Fibroblast of lung (primary cell): ENCODE measurements around the gene EIF3K. TPM values are rescaled to one million over a fixed set of nuclear protein-coding genes. Genes with fewer than 3 reads are reported as not detected.
"Not testable (repeated sequence)": the region's sequence is repeated elsewhere in the genome, so short reads cannot be mapped to it uniquely, and the experiment has no call there.

Experiments
- DNase-seq, 2 donors: peaks; one replicate each; pipeline versions ENCODE4 v3.0.0 to v3.0.0-alpha.2; 2010; ENCODE audit warnings: low read depth in 2 of 2
- H2AFZ ChIP-seq: 2 replicates; pipeline ENCODE4 v1.5.1; 2012; ENCODE audit warnings: low read length, control low read depth, inconsistent platforms
- H3K27ac ChIP-seq: 2 replicates; pipeline ENCODE4 v1.5.1; 2011; ENCODE audit warnings: low read length, control low read depth; ENCODE audit not compliant: insufficient read depth
- H3K27me3 ChIP-seq: 2 replicates; pipeline ENCODE4 v1.5.1; 2011; ENCODE audit warnings: mild to moderate bottlenecking, low read length; ENCODE audit not compliant: control insufficient read depth, insufficient read depth
- H3K36me3 ChIP-seq: 2 replicates; pipeline ENCODE4 v1.5.1; 2011; ENCODE audit warnings: low read length; ENCODE audit not compliant: control insufficient read depth, insufficient read depth
- H3K4me1 ChIP-seq: 2 replicates; pipeline ENCODE4 v1.5.1; 2011; ENCODE audit warnings: low read length; ENCODE audit not compliant: control insufficient read depth, insufficient read depth; ENCODE audit errors: extremely low read depth
- H3K4me2 ChIP-seq: 2 replicates; pipeline ENCODE4 v1.5.1; 2011; ENCODE audit warnings: low read length, control low read depth; ENCODE audit not compliant: insufficient read depth; ENCODE audit errors: extremely low read depth
- H3K4me3 ChIP-seq, 4 experiments: fragments of 200-600 bp in 1 of 4; sonication (generic) in 1 of 4; replicated peaks in 1 of 4; 2 replicates each; pipeline ENCODE4 v1.5.1; 2011 to 2016; ENCODE audit warnings: low read length in 4 of 4, low read depth in 3 of 4, mild to moderate bottlenecking in 3 of 4, control low read depth in 2 of 4, inconsistent platforms in 1 of 4, mixed read lengths in 1 of 4; ENCODE audit not compliant: insufficient read depth in 1 of 4; ENCODE audit errors: control extremely low read depth in 1 of 4
- H3K79me2 ChIP-seq: 2 replicates; pipeline ENCODE4 v1.5.1; 2012; ENCODE audit warnings: mild to moderate bottlenecking, low read length, inconsistent platforms; ENCODE audit not compliant: control insufficient read depth, insufficient read depth
- H3K9ac ChIP-seq: 2 replicates; pipeline ENCODE4 v1.5.1; 2011; ENCODE audit warnings: mild to moderate bottlenecking, low read length, control low read depth; ENCODE audit not compliant: insufficient read depth
- H3K9me3 ChIP-seq: 2 replicates; pipeline ENCODE4 v1.5.1; 2012; ENCODE audit warnings: low read depth, low read length; ENCODE audit not compliant: control insufficient read depth, insufficient read depth
- H4K20me1 ChIP-seq: 2 replicates; pipeline ENCODE4 v1.5.1; 2011; ENCODE audit warnings: low read length; ENCODE audit not compliant: control insufficient read depth, insufficient read depth; ENCODE audit errors: extremely low read depth
- EZH2 ChIP-seq: IDR thresholded peaks from 2 replicates; pipeline ENCODE4 v1.5.1; 2012; ENCODE audit warnings: low read length, control low read depth, mild to moderate bottlenecking; ENCODE audit errors: missing control alignments
- polyA plus RNA-seq, 2 donors: library from polyadenylated mRNA; depleted of rRNA in 1 of 2; stranded (reverse) in 1 of 2; unstranded in 1 of 2; fragments of >200 nt; gene quantifications; 2 replicates each; pipeline ENCODE4 v1.2.1, GENCODE V29; 2011 to 2012; ENCODE audit warnings: missing spikeins in 1 of 2
- total RNA-seq: library from RNA; depleted of rRNA; stranded (reverse); fragments of >200 nt; gene quantifications from 2 replicates; pipeline ENCODE4 v1.2.1, GENCODE V29; 2014
- TF ChIP-seq, protein P1 (sequence below), 2 donors: IDR thresholded peaks in 1 of 2; conservative IDR thresholded peaks in 1 of 2; 1 replicate in 1 of 2; 2 replicates in 1 of 2; pipeline ENCODE4 v1.5.1; 2011 to 2012; ENCODE audit warnings: low read length in 2 of 2, control low read depth in 1 of 2, inconsistent platforms in 1 of 2, low read depth in 1 of 2, mild to moderate bottlenecking in 1 of 2

Gene EIF3K
- total and polyA plus RNA-seq, 2 donors (not counting 1 experiment from before 2014, with no cell fraction given): 171 to 198 TPM

DNA sequence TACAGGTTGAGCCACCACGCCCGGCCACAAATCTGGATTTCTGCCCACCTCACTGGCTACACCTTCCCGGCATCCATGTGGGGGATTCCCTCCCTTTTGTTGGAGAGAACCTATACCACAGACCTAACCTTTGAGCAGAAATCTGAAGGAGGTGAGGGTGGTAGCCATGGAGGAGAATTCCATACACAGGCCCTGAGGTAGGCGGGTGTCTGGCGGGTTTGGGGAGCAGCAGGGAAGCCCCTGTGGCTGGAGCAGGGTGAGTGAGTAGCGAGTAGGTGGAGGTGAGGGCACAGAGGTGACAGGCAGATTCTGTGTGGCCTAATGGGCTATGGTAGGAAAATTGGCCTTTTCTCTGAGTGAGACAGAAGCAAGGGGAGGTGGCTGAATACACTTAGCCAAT lies 10.6 kb downstream of the EIF3K start:
- Histone ChIP-seq H3K9me3 (no peaks in the 10 kb centered on the region), H3K9ac (no peak overlapping the region), H4K20me1 (no peaks in the 10 kb centered on the region), H3K27me3 (no peaks in the 10 kb centered on the region), H3K4me1 (no peaks in the 10 kb centered on the region), H3K27ac (no peak overlapping the region), H3K79me2 (no peaks in the 10 kb centered on the region), H3K4me3 (no peak overlapping the region), H3K36me3 (peaks cover 14% of the 10 kb centered on the region), H3K4me2 (no peak overlapping the region), H2AFZ (no peak overlapping the region)
- no peak for DNase-seq
- TF ChIP-seq, protein P1, sequence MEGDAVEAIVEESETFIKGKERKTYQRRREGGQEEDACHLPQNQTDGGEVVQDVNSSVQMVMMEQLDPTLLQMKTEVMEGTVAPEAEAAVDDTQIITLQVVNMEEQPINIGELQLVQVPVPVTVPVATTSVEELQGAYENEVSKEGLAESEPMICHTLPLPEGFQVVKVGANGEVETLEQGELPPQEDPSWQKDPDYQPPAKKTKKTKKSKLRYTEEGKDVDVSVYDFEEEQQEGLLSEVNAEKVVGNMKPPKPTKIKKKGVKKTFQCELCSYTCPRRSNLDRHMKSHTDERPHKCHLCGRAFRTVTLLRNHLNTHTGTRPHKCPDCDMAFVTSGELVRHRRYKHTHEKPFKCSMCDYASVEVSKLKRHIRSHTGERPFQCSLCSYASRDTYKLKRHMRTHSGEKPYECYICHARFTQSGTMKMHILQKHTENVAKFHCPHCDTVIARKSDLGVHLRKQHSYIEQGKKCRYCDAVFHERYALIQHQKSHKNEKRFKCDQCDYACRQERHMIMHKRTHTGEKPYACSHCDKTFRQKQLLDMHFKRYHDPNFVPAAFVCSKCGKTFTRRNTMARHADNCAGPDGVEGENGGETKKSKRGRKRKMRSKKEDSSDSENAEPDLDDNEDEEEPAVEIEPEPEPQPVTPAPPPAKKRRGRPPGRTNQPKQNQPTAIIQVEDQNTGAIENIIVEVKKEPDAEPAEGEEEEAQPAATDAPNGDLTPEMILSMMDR (conservative IDR thresholded peaks at IDR 0.05 in 1 of 2, IDR thresholded peaks at IDR 0.05 in 1 of 2; ENCODE audit: low read depth in 1 of 2, low read length in 2 of 2): no peak
- no peak for TF ChIP-seq EZH2

DNA sequence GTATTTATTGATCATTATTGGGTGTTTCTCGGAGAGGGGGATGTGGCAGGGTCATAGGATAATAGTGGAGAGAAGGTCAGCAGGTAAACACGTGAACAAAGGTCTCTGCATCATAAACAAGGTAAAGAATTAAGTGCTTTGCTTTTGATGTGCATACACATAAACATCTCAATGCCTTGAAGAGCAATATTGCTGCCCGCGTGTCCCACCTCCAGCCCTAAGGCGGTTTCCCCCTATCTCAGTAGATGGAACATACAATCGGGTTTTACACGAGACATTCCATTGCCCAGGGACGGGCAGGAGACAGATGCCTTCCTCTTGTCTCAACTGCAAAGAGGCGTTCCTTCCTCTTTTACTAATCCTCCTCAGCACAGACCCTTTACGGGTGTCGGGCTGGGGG lies 12.3 kb downstream of the EIF3K start:
- not testable (repeated sequence) for DNase-seq, H3K9ac ChIP-seq, H3K4me2 ChIP-seq, H3K79me2 ChIP-seq, H4K20me1 ChIP-seq, H3K9me3 ChIP-seq, H3K4me1 ChIP-seq, H2AFZ ChIP-seq, H3K27ac ChIP-seq, H3K27me3 ChIP-seq, H3K4me3 ChIP-seq
- H3K36me3 ChIP-seq: peaks cover 17% of the 10 kb centered on the region

DNA sequence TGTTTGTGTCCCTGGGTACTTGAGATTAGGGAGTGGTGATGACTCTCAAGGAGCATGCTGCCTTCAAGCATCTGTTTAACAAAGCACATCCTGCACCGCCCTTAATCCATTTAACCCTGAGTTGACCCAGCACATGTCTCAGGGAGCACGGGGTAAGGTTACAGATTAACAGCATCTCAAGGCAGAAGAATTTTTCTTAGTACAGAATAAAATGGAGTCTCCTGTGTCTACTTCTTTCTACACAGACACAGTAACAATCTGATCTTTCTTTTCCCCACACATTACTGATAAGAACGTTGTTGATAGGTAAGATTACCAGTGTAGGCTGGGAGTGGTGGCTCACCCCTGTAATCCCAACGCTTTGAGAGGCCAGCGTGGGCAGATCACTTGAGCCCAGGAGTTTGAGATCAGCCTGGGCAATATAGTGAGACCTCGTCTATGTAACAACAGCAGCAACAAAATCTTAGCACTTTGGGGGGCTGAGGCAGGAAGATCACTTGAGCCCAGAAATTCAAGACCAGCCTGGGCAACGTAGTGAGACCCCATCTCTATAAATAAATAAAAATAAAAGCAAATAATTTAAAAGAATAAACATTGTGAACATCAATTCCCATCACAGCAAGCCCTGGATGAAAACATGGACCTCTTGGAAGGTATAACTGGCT lies 13.0 kb downstream of the EIF3K start:
- H3K79me2 ChIP-seq, H3K4me1 ChIP-seq, DNase-seq, H3K4me3 ChIP-seq, H3K27me3 ChIP-seq, H2AFZ ChIP-seq, H3K27ac ChIP-seq, H3K9me3 ChIP-seq, H3K4me2 ChIP-seq, H3K9ac ChIP-seq, H4K20me1 ChIP-seq: not testable (repeated sequence)
- H3K36me3 ChIP-seq: peaks cover 17% of the 10 kb centered on the region

DNA sequence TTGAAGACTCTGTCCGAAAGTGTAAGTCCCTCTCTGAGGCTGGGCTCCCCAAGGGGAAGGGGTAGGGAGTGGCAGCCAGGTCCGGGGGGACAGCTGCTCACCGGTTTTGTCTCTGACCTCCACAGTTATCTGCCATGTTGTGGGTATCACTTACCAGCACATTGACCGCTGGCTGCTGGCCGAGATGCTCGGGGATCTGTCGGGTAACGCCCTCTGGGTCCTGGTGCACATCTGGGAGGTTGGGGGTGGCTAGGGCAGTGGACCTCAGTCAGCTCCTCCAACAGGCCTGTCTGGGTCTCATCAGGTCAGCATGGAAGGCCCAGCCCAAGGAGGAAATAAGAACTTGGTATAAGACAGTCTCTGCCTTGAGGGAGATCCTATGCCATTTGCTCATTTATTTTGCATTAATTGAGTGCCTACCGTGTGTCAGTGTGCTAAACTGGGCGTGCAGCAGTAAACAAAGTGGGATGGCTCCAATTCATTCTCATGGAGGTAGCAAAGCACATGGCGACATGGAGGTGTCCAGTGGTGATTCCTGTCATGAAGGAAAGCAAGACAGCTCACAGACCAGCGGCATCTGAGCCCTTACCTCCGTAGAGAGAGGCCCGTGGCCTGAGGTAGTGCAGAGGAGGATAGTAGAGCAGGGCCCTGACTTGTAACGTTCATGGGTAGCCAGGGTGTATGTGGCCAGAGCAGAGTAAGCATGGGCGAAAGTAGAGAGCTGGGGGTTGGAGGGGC lies 13.7 kb downstream of the EIF3K start:
- H3K79me2 ChIP-seq: no peaks in the 10 kb centered on the region
- H3K4me1 ChIP-seq: no peaks in the 10 kb centered on the region
- DNase-seq: no peak
- no peaks in the 10 kb centered on the region for H3K9me3 ChIP-seq
- no peak overlapping the region for H3K4me3 ChIP-seq
- TF ChIP-seq EZH2: no peak
- TF ChIP-seq, protein P1 (conservative IDR thresholded peaks at IDR 0.05 in 1 of 2, IDR thresholded peaks at IDR 0.05 in 1 of 2; ENCODE audit: low read depth in 1 of 2, low read length in 2 of 2): no peak
- H4K20me1 ChIP-seq: no peaks in the 10 kb centered on the region
- no peak overlapping the region for H2AFZ ChIP-seq
- no peak overlapping the region for H3K9ac ChIP-seq
- H3K27ac ChIP-seq: no peak overlapping the region
- H3K36me3 ChIP-seq: peaks cover 19% of the 10 kb centered on the region
- no peak overlapping the region for H3K4me2 ChIP-seq
- no peaks in the 10 kb centered on the region for H3K27me3 ChIP-seq
